Measurements from ENCODE around the gene PITPNM3.

PITPNM3 gene

GRCh38 chr17:6555331-6556120 is 829 bp downstream of the PITPNM3 start:
- H3K4me1 ChIP-seq (ENCODE audit: insufficient read depth, low read length, poor library complexity, severe bottlenecking), result no peaks in the 10 kb centered on the region
- H3K36me3 ChIP-seq (ENCODE audit: insufficient read depth, low read length), result no peaks in the 10 kb centered on the region
- H4K20me1 ChIP-seq (ENCODE audit: insufficient read depth, low read length, poor library complexity, severe bottlenecking), result no peaks in the 10 kb centered on the region
- no peaks in the 10 kb centered on the region for H3K27me3 ChIP-seq (ENCODE audit: insufficient read depth, low read length, poor library complexity, severe bottlenecking)
- H3K79me2 ChIP-seq (ENCODE audit: insufficient read depth, low read length), result no peaks in the 10 kb centered on the region
- no peaks in the 10 kb centered on the region for H3K9me2 ChIP-seq (replicated peaks; ENCODE audit: low read depth, low read length)
- H3K9me3 ChIP-seq (ENCODE audit: insufficient read depth, low read depth, low read length), result no peaks in the 10 kb centered on the region
- H3K9ac ChIP-seq (ENCODE audit: low read depth, low read length, poor library complexity, severe bottlenecking), result no peak overlapping the region
- no peak overlapping the region for H3K4me2 ChIP-seq (ENCODE audit: low read depth, low read length, poor library complexity, severe bottlenecking)
- no peaks in the 10 kb centered on the region for H3F3A ChIP-seq (ENCODE audit: low read depth)
- H2AFZ ChIP-seq (ENCODE audit: low read length), result no peak overlapping the region
- no peak overlapping the region for H3K4me3 ChIP-seq (ENCODE audit: low read length, poor library complexity, severe bottlenecking)
- TF ChIP-seq EZH2phosphoT487 (IDR thresholded peaks at IDR 0.05; ENCODE audit: borderline replicate concordance) (no peak), CTCF (conservative IDR thresholded peaks at IDR 0.05; ENCODE audit: low read length) (no peak)

DNA sequence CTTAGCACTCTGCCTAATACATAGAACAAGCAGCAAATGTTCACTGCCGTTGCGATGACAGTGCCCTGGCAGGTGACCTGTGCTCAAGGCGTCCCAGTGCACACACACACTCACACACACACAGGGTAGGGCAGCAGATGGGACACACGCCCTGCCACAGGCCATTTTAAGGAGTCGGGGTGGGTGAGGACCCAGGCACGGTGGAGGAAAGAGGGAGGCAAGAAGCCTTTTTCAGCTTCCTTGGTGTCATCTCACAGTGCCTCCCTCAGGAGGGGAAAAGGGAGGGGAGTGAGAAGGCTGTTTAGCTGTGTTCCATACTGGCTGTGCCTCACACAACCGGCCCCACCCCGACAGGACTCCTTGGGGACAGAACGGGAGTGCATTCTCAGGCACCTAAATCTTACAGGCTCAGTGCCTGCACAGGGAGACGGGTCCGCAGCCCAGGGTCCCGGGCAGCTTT is 1.5 kb downstream of the PITPNM3 start:
- no peaks in the 10 kb centered on the region for H3K4me1 ChIP-seq (ENCODE audit: insufficient read depth, low read length, poor library complexity, severe bottlenecking)
- no peaks in the 10 kb centered on the region for H3K9me3 ChIP-seq (ENCODE audit: insufficient read depth, low read depth, low read length)
- TF ChIP-seq EZH2phosphoT487 (IDR thresholded peaks at IDR 0.05; ENCODE audit: borderline replicate concordance) (no peak), CTCF (conservative IDR thresholded peaks at IDR 0.05; ENCODE audit: low read length) (no peak)
- H3K36me3 ChIP-seq (ENCODE audit: insufficient read depth, low read length), result no peaks in the 10 kb centered on the region
- H2AFZ ChIP-seq (ENCODE audit: low read length), result no peak overlapping the region
- H3K9me2 ChIP-seq (replicated peaks; ENCODE audit: low read depth, low read length), result no peaks in the 10 kb centered on the region
- no peak overlapping the region for H3K4me2 ChIP-seq (ENCODE audit: low read depth, low read length, poor library complexity, severe bottlenecking)
- H3F3A ChIP-seq (ENCODE audit: low read depth), result no peaks in the 10 kb centered on the region
- H3K4me3 ChIP-seq (ENCODE audit: low read length, poor library complexity, severe bottlenecking), result no peak overlapping the region
- H3K27me3 ChIP-seq (ENCODE audit: insufficient read depth, low read length, poor library complexity, severe bottlenecking), result no peaks in the 10 kb centered on the region
- H3K79me2 ChIP-seq (ENCODE audit: insufficient read depth, low read length), result no peaks in the 10 kb centered on the region
- no peak overlapping the region for H3K9ac ChIP-seq (ENCODE audit: low read depth, low read length, poor library complexity, severe bottlenecking)
- H4K20me1 ChIP-seq (ENCODE audit: insufficient read depth, low read length, poor library complexity, severe bottlenecking), result no peaks in the 10 kb centered on the region

GRCh38 chr17:6554342-6554741 is 2.0 kb downstream of the PITPNM3 start:
- Histone ChIP-seq H3K4me3 (ENCODE audit: low read length, poor library complexity, severe bottlenecking) (no peak overlapping the region), H3K79me2 (ENCODE audit: insufficient read depth, low read length) (no peaks in the 10 kb centered on the region), H3K9me3 (ENCODE audit: insufficient read depth, low read depth, low read length) (no peaks in the 10 kb centered on the region), H3K4me2 (ENCODE audit: low read depth, low read length, poor library complexity, severe bottlenecking) (no peak overlapping the region), H4K20me1 (ENCODE audit: insufficient read depth, low read length, poor library complexity, severe bottlenecking) (no peaks in the 10 kb centered on the region), H2AFZ (ENCODE audit: low read length) (no peak overlapping the region), H3K36me3 (ENCODE audit: insufficient read depth, low read length) (no peaks in the 10 kb centered on the region), H3K9me2 (replicated peaks; ENCODE audit: low read depth, low read length) (no peaks in the 10 kb centered on the region), H3K4me1 (ENCODE audit: insufficient read depth, low read length, poor library complexity, severe bottlenecking) (no peaks in the 10 kb centered on the region), H3K27me3 (ENCODE audit: insufficient read depth, low read length, poor library complexity, severe bottlenecking) (no peaks in the 10 kb centered on the region), H3K9ac (ENCODE audit: low read depth, low read length, poor library complexity, severe bottlenecking) (no peak overlapping the region), H3F3A (ENCODE audit: low read depth) (no peaks in the 10 kb centered on the region)
- TF ChIP-seq CTCF (conservative IDR thresholded peaks at IDR 0.05; ENCODE audit: low read length), result no peak
- no peak for TF ChIP-seq EZH2phosphoT487 (IDR thresholded peaks at IDR 0.05; ENCODE audit: borderline replicate concordance)

All from Loucy (cell line).